ENCODE measurements around the gene USP40. TPM values are rescaled to one million over a fixed set of nuclear protein-coding genes. Genes with fewer than 3 reads are reported as not detected.

Gene USP40
- total and polyA plus RNA-seq, 9 of the 15 experiments (the other 6 are each of a cell fraction or from before 2014, with no cell fraction given): 5.5 to 15.0 (median 9.3) TPM

GRCh38 chr2:233458826-233459225, 107.8 kb downstream of the USP40 start:
- no TSS peak for BruUV-seq (replicated peaks)
- no peaks in the 10 kb centered on the region for H4K20me1 ChIP-seq (replicated peaks; ENCODE audit: control insufficient read depth, insufficient read depth, low read length)
- H3K79me2 ChIP-seq (ENCODE audit: control insufficient read depth, insufficient read depth, low read length): no peaks in the 10 kb centered on the region
- ChIA-PET POLR2A (interaction anchor here (0.6 kb wide), 1 partner anchor 927 kb away, joined by 3 read pairs; no protein-coding TSS in a partner anchor), CTCF (ENCODE audit: low intra/inter-chr PET ratio) (no interaction called here)
- H3K9ac ChIP-seq (ENCODE audit: insufficient read depth in 1 of 2, low read depth in 2 of 2, low read length in 2 of 2): no peak overlapping the region; a peak in 1 of 4 replicates
- in situ Hi-C loops (cut with MboI) (no loop called here), intact Hi-C loops (cut with micrococcal nuclease) (no loop called here)
- no peak overlapping the region for H2AFZ ChIP-seq (ENCODE audit: low read depth, low read length)
- H3K9me3 ChIP-seq (replicated peaks; ENCODE audit: control insufficient read depth, insufficient read depth, low read depth, low read length): no peaks in the 10 kb centered on the region
- TF ChIP-seq RBM15 (IDR thresholded peaks at IDR 0.05; ENCODE audit: insufficient read depth, low read length) (no peak), SRSF3 (IDR thresholded peaks at IDR 0.05; ENCODE audit: insufficient read depth, low read length) (no peak), SRSF1 (IDR thresholded peaks at IDR 0.05; ENCODE audit: low read depth, low read length) (no peak), SMARCA4 (IDR thresholded peaks at IDR 0.05) (no peak), CCNT2 (IDR thresholded peaks at IDR 0.05; ENCODE audit: borderline replicate concordance, extremely low read depth, insufficient read length, low read depth, low read length) (no peak), SP1 (CRISPR knock-in tag; IDR thresholded peaks at IDR 0.05) (no peak), MAZ (CRISPR knock-in tag; conservative IDR thresholded peaks at IDR 0.05 in 1 of 2, IDR thresholded peaks at IDR 0.05 in 1 of 2) (no peak), ZNF445 (CRISPR knock-in tag; IDR thresholded peaks at IDR 0.05; ENCODE audit: low read depth) (no peak), ZNF717 (CRISPR knock-in tag; IDR thresholded peaks at IDR 0.05) (no peak), KDM5B (IDR thresholded peaks at IDR 0.05; ENCODE audit: insufficient replicate concordance, low read depth, low read length) (no peak), ZNF146 (CRISPR knock-in tag; IDR thresholded peaks at IDR 0.05; ENCODE audit: unreplicated experiment) (no peak), SAP30 (IDR thresholded peaks at IDR 0.05; ENCODE audit: borderline replicate concordance, insufficient read depth, low read depth, low read length, poor library complexity, severe bottlenecking) (no peak), ASH1L (IDR thresholded peaks at IDR 0.05; ENCODE audit: borderline replicate concordance, low read depth, partially characterized antibody) (no peak), RREB1 (CRISPR knock-in tag; IDR thresholded peaks at IDR 0.05) (no peak), ZNF436 (CRISPR knock-in tag; IDR thresholded peaks at IDR 0.05) (no peak), HINFP (tag; conservative IDR thresholded peaks at IDR 0.05; ENCODE audit: low read depth) (no peak)
- FAIRE-seq (no peak), DNase-seq (ENCODE audit: extremely low read depth in 1 of 4, low spot score in 3 of 4) (no peak), ATAC-seq (no peak)
- H3K9me1 ChIP-seq (ENCODE audit: control insufficient read depth, insufficient read depth, low read length): no peaks in the 10 kb centered on the region
- no peak overlapping the region for H3K27ac ChIP-seq (ENCODE audit: extremely low read depth, low read depth, low read length)
- H3K4me3 ChIP-seq: no peak overlapping the region
- peaks cover 48% of the 10 kb centered on the region; the same call in 2 of the 3 replicates for H3K36me3 ChIP-seq (ENCODE audit: control insufficient read depth, insufficient read depth, low read length)
- no peaks in the 10 kb centered on the region for H3K27me3 ChIP-seq (ENCODE audit: control insufficient read depth in 2 of 2, insufficient read depth in 2 of 2, low read length in 2 of 2)
- 81% methylated on average over 7 of the region's 8 CpGs for WGBS (ENCODE audit: insufficient coverage, low coverage, missing lambda C conversion rate)
- no peaks in the 10 kb centered on the region for H3K4me1 ChIP-seq (replicated peaks in 1 of 2; ENCODE audit: control insufficient read depth in 2 of 2, insufficient read depth in 2 of 2, low read length in 2 of 2)
- no peak overlapping the region for H3K4me2 ChIP-seq (ENCODE audit: insufficient read depth, low read length)
